ENCODE results near the gene AIP.

The AIP gene

GRCh38 chr11:67482827-67483798 lies at the start of gene AIP:
AIP (plus strand) TSS chr11:67483026; CDS start chr11:67483159, 133 bp downstream.
- peak; percentile 95 for DNase-seq (ENCODE audit: low read depth)

- DNase-seq (ENCODE audit: low read depth), result no peak
Measured at GRCh38 chr11:67433536-67434394, 49.1 kb upstream of the AIP start.

GRCh38 chr11:67434395-67434881 lies 48.4 kb upstream of the AIP start:
- DNase-seq (ENCODE audit: low read depth), result no peak

GRCh38 chr11:67435031-67435726 lies 47.6 kb upstream of the AIP start:
- DNase-seq (ENCODE audit: low read depth), result no peak

GRCh38 chr11:67435727-67436458 lies 46.9 kb upstream of the AIP start:
- no peak for DNase-seq (ENCODE audit: low read depth)

- DNase-seq (ENCODE audit: low read depth), result no peak
Measured at GRCh38 chr11:67436459-67437081, 46.3 kb upstream of the AIP start.

GRCh38 chr11:67437082-67437808 lies 45.6 kb upstream of the AIP start, which contains the start of gene PTPRCAP:
PTPRCAP (minus strand) TSS chr11:67437682; CDS start chr11:67437619, 63 bp downstream.
- DNase-seq (ENCODE audit: low read depth), result peak; percentile 66

GRCh38 chr11:67437809-67438157 lies 45.0 kb upstream of the AIP start:
- no peak for DNase-seq (ENCODE audit: low read depth)

GRCh38 chr11:67438158-67438902 lies 44.5 kb upstream of the AIP start:
- no peak for DNase-seq (ENCODE audit: low read depth)

GRCh38 chr11:67439321-67440228 lies 43.3 kb upstream of the AIP start:
- DNase-seq (ENCODE audit: low read depth), result no peak

- DNase-seq (ENCODE audit: low read depth), result no peak
Measured at GRCh38 chr11:67440229-67441097, 42.4 kb upstream of the AIP start.

- no peak for DNase-seq (ENCODE audit: low read depth)
Measured at GRCh38 chr11:67441098-67441563, 41.7 kb upstream of the AIP start.

GRCh38 chr11:67441731-67442351 lies 41.0 kb upstream of the AIP start:
- no peak for DNase-seq (ENCODE audit: low read depth)

- DNase-seq (ENCODE audit: low read depth), result no peak
Measured at GRCh38 chr11:67442504-67443404, 40.1 kb upstream of the AIP start.

- DNase-seq (ENCODE audit: low read depth), result no peak
Measured at GRCh38 chr11:67445515-67445914, 37.3 kb upstream of the AIP start.

GRCh38 chr11:67448220-67448609 lies 34.6 kb upstream of the AIP start:
- DNase-seq (ENCODE audit: low read depth), result no peak

All from activated gamma-delta T cell treated with anti-CD3 and anti-CD28 coated beads, Interleukin-2, amount 50 U/mL, for 16 hours (primary cell).